Thyroid gland (tissue), 4 donors: ENCODE data around the gene LGR6. TPM values are rescaled to one million over a fixed set of nuclear protein-coding genes. Genes with fewer than 3 reads are reported as not detected.

Experiments
- DNase-seq, 2 donors: peaks; one replicate each; pipeline ENCODE4 v3.0.0-alpha.2; 2019
- H3K27ac ChIP-seq, 3 donors: fragments of 200-600 bp; sonication (generic); 1 replicate in 2 of 3; 2 replicates in 1 of 3; pipeline ENCODE4 v1.5.1; 2016 to 2019; ENCODE audit warnings: mild to moderate bottlenecking in 1 of 3, moderate library complexity in 1 of 3
- H3K27me3 ChIP-seq: fragments of 200-600 bp; sonication (generic); one replicate; pipeline ENCODE4 v1.5.1; 2019
- H3K36me3 ChIP-seq, 2 donors: fragments of 200-600 bp; sonication (generic); one replicate each; pipeline ENCODE4 v1.5.1; 2016 to 2019
- H3K4me1 ChIP-seq, 2 donors: fragments of 200-600 bp; sonication (generic); one replicate each; pipeline ENCODE4 v1.5.1; 2017 to 2019
- H3K4me3 ChIP-seq, 3 donors: fragments of 200-600 bp; sonication (generic); replicated peaks in 1 of 3; 1 replicate in 2 of 3; 2 replicates in 1 of 3; pipeline ENCODE4 v1.5.1; 2016; ENCODE audit warnings: mild to moderate bottlenecking in 1 of 3
- H3K9me3 ChIP-seq: fragments of 200-600 bp; sonication (generic); one replicate; pipeline ENCODE4 v1.5.1; 2017
- CTCF ChIP-seq, 6 experiments: fragments of 200-600 bp in 3 of 6; fragments of 450-650 bp in 3 of 6; sonication (generic) in 3 of 6; IDR thresholded peaks; one replicate each; pipeline ENCODE4 v1.5.1; 2016 to 2019; ENCODE audit warnings: antibody characterized with exemption in 6 of 6, mild to moderate bottlenecking in 2 of 6, inconsistent platforms in 1 of 6, moderate library complexity in 1 of 6
- POLR2A ChIP-seq, 2 donors: fragments of 450-650 bp; IDR thresholded peaks; one replicate each; pipeline ENCODE4 v1.6.1; 2017; ENCODE audit warnings: antibody characterized with exemption in 2 of 2, mild to moderate bottlenecking in 2 of 2, moderate library complexity in 1 of 2
- WGBS, 2 donors: methylation state at CpG; one replicate each; pipeline ENCODE4 v1.1.5; 2017; 5-methylcytosine and 5-hydroxymethylcytosine counted together
- intact Hi-C: fragments of 100-400 bp; cut with DNase I; formaldehyde crosslinking; loops from one replicate; pipeline ENCODE4 v1.15.1; 2023
- total RNA-seq, 4 donors: library from RNA; depleted of rRNA; stranded (reverse); fragments of >200 nt; gene quantifications; one replicate each; pipeline ENCODE4 v1.2.3, GENCODE V29; 2016

LGR6 gene
- total RNA-seq, 4 donors from 2014 or later, result 2.8 to 7.0 (median 4.5) TPM

GRCh38 chr1:202242080-202242419 lies 48.5 kb downstream of the LGR6 start:
- no peak for TF ChIP-seq CTCF (IDR thresholded peaks at IDR 0.05)
- no peak for TF ChIP-seq POLR2A (IDR thresholded peaks at IDR 0.05)
- DNase-seq, result no peak
- H3K27me3 ChIP-seq, result no peaks in the 10 kb centered on the region
- no peak overlapping the region for H3K4me3 ChIP-seq
- WGBS, 2 donors, result 68 to 93% methylated on average over 2 of the region's 2 CpGs
- no peak overlapping the region for H3K27ac ChIP-seq
- H3K36me3 ChIP-seq, result no peaks in the 10 kb centered on the region
- H3K9me3 ChIP-seq, result no peaks in the 10 kb centered on the region
- intact Hi-C loops, result no loop called here
- peaks cover 4 to 10% of the 10 kb centered on the region in 2 donors for H3K4me1 ChIP-seq

- H3K4me1 ChIP-seq, result peaks cover 4 to 10% of the 10 kb centered on the region in 2 donors
- intact Hi-C loops, result no loop called here
- no peaks in the 10 kb centered on the region for H3K9me3 ChIP-seq
- 72 to 78% methylated on average over 3 of the region's 3 CpGs for WGBS, 2 donors
- TF ChIP-seq CTCF (IDR thresholded peaks at IDR 0.05) (no peak), POLR2A (IDR thresholded peaks at IDR 0.05) (no peak)
- no peak for DNase-seq
- no peaks in the 10 kb centered on the region for H3K27me3 ChIP-seq
- no peak overlapping the region for H3K27ac ChIP-seq
- no peaks in the 10 kb centered on the region for H3K36me3 ChIP-seq
- no peak overlapping the region for H3K4me3 ChIP-seq
Measured at GRCh38 chr1:202243006-202243405, 49.4 kb downstream of the LGR6 start.

GRCh38 chr1:202244841-202245261 lies 51.3 kb downstream of the LGR6 start:
- Histone ChIP-seq H3K9me3 (no peaks in the 10 kb centered on the region), H3K27ac (no peak overlapping the region), H3K4me3 (no peak overlapping the region), H3K27me3 (no peaks in the 10 kb centered on the region), H3K4me1 (peaks cover 4 to 10% of the 10 kb centered on the region in 2 donors), H3K36me3 (no peaks in the 10 kb centered on the region)
- no peak for TF ChIP-seq CTCF (IDR thresholded peaks at IDR 0.05)
- TF ChIP-seq POLR2A (IDR thresholded peaks at IDR 0.05), result no peak
- no peak for DNase-seq
- WGBS, 2 donors, result 84 to 94% methylated on average over 5 to 7 of the region's 9 CpGs
- intact Hi-C loops, result no loop called here

- no peak overlapping the region for H3K27ac ChIP-seq
- TF ChIP-seq POLR2A (IDR thresholded peaks at IDR 0.05) (no peak), CTCF (IDR thresholded peaks at IDR 0.05) (no peak)
- H3K9me3 ChIP-seq, result no peaks in the 10 kb centered on the region
- no peak for DNase-seq
- WGBS, 2 donors, result 92 to 96% methylated on average over 8 of the region's 8 CpGs
- intact Hi-C loops, result no loop called here
- no peak overlapping the region for H3K4me3 ChIP-seq
- H3K27me3 ChIP-seq, result no peaks in the 10 kb centered on the region
- peaks cover 4 to 10% of the 10 kb centered on the region in 2 donors for H3K4me1 ChIP-seq
- H3K36me3 ChIP-seq, result no peaks in the 10 kb centered on the region
Measured at GRCh38 chr1:202245391-202245790, 51.8 kb downstream of the LGR6 start.

GRCh38 chr1:202247104-202247503 lies 53.5 kb downstream of the LGR6 start:
- TF ChIP-seq POLR2A (IDR thresholded peaks at IDR 0.05) (no peak), CTCF (IDR thresholded peaks at IDR 0.05) (no peak)
- H3K9me3 ChIP-seq, result no peaks in the 10 kb centered on the region
- no peaks in the 10 kb centered on the region for H3K36me3 ChIP-seq
- intact Hi-C loops, result no loop called here
- no peak for DNase-seq
- 89 to 93% methylated on average over 6 of the region's 6 CpGs for WGBS, 2 donors
- H3K27ac ChIP-seq, result no peak overlapping the region
- H3K27me3 ChIP-seq, result no peaks in the 10 kb centered on the region
- H3K4me3 ChIP-seq, result no peak overlapping the region
- H3K4me1 ChIP-seq, result no peaks in the 10 kb centered on the region
